K562 (cell line): ENCODE measurements around the gene RRAD. TPM values are rescaled to one million over a fixed set of nuclear protein-coding genes. Genes with fewer than 3 reads are reported as not detected.

Source experiments
- BCOR ChIP-seq: fragments of 450-650 bp; IDR thresholded peaks from 2 replicates; pipeline ENCODE4 v1.6.1; 2016
- CAMTA2 ChIP-seq: fragments of 250-450 bp; sonication (Bioruptor Pico); conservative IDR thresholded peaks from 2 replicates; pipeline ENCODE4 v1.5.1; 2022
- CEBPB ChIP-seq: fragments of 450-650 bp; IDR thresholded peaks from 2 replicates; pipeline ENCODE4 v1.6.1; 2016; ENCODE audit warnings: missing genetic modification characterization, missing compliant biosample characterization
- CHD2 ChIP-seq: IDR thresholded peaks from 2 replicates; pipeline ENCODE4 v1.6.1; 2011; ENCODE audit warnings: low read depth, low read length
- DEAF1 ChIP-seq: fragments of 450-650 bp; formaldehyde crosslinking; IDR thresholded peaks from 2 replicates; pipeline ENCODE4 v1.4.0; 2020; ENCODE audit warnings: mild to moderate bottlenecking, moderate library complexity
- ETS2 ChIP-seq: IDR thresholded peaks from 2 replicates; pipeline ENCODE4 v1.6.1; 2016; ENCODE audit warnings: borderline replicate concordance, missing genetic modification characterization, mild to moderate bottlenecking, moderate library complexity, missing compliant biosample characterization; ENCODE audit not compliant: poor library complexity, severe bottlenecking
- FOXP4 ChIP-seq: sonication (generic); formaldehyde crosslinking; IDR thresholded peaks from 2 replicates; pipeline ENCODE4 v1.8.0; 2022; ENCODE audit warnings: mild to moderate bottlenecking, missing genetic modification reagents, borderline replicate concordance
- MIER1 ChIP-seq: fragments of 450-650 bp; IDR thresholded peaks from 2 replicates; pipeline ENCODE4 v1.6.1; 2016; ENCODE audit warnings: antibody characterized with exemption, mild to moderate bottlenecking, low read depth
- POLR2H ChIP-seq: IDR thresholded peaks from 2 replicates; pipeline ENCODE4 v1.6.1; 2016; ENCODE audit warnings: missing genetic modification characterization, low read depth, mild to moderate bottlenecking, control low read depth, missing compliant biosample characterization, moderate library complexity
- SRSF9 ChIP-seq: fragments of 200-400 bp; formaldehyde crosslinking; IDR thresholded peaks from 2 replicates; pipeline ENCODE4 v1.6.1; 2017; ENCODE audit warnings: low read depth, low read length, borderline replicate concordance
- ZNF124 ChIP-seq: sonication (generic); formaldehyde crosslinking; IDR thresholded peaks from 2 replicates; pipeline ENCODE4 v1.8.1; 2022; ENCODE audit warnings: missing genetic modification reagents
- ZNF639 ChIP-seq, 2 experiments: fragments of 200-800 bp in 1 of 2; sonication (Bioruptor generic) in 1 of 2; sonication (generic) in 1 of 2; formaldehyde crosslinking in 1 of 2; IDR thresholded peaks in 1 of 2; conservative IDR thresholded peaks in 1 of 2; 2 replicates each; pipeline versions ENCODE4 v1.5.0 to v1.6.1; 2016 to 2020; ENCODE audit warnings: missing compliant biosample characterization in 1 of 2, missing genetic modification characterization in 1 of 2, missing genetic modification reagents in 1 of 2
- polyA plus RNA-seq, 8 experiments: library from polyadenylated mRNA; depleted of rRNA in 4 of 8; stranded (reverse) in 5 of 8; unstranded in 3 of 8; fragments of >200 nt; fragmentation: Nextera tagmentation in 2 of 8; fragmentation: Illumina TruSeq in 1 of 8; extraction: Ambion mirVana in 2 of 8; extraction: Trizol in 1 of 8; gene quantifications; 2 replicates each; pipeline versions ENCODE4 v1.2.1 to v1.2.3, GENCODE V29; 2011 to 2014; ENCODE audit warnings: inconsistent platforms in 1 of 8, missing spikeins in 1 of 8
- total RNA-seq, 7 experiments: library from RNA; depleted of rRNA in 6 of 7; stranded (reverse); fragments of >200 nt in 6 of 7; fragmentation: Illumina TruSeq in 2 of 7; extraction: Trizol in 2 of 7; gene quantifications; 2 replicates each; pipeline versions ENCODE4 v1.2.1 to v1.2.3, GENCODE V29; 2011 to 2021; ENCODE audit warnings: low replicate concordance in 1 of 7

RRAD gene
- total and polyA plus RNA-seq, 9 of the 15 experiments (the other 6 are each of a cell fraction or from before 2014, with no cell fraction given): 0.09 to 0.20 (median 0.13) TPM; not detected in 5

- TF ChIP-seq FOXP4 (CRISPR knock-in tag): no peak
- TF ChIP-seq SRSF9: no peak
- no peak for TF ChIP-seq ZNF124 (CRISPR knock-in tag)
- no peak for TF ChIP-seq MIER1
- TF ChIP-seq CHD2: peak; percentile 52
- 0 out of 4 replicates have a peak, but pooled peaks of 1 of the 2 experiments have one; percentile 1 for TF ChIP-seq ZNF639 (CRISPR knock-in tag; conservative IDR thresholded peaks at IDR 0.05 in 1 of 2, IDR thresholded peaks at IDR 0.05 in 1 of 2)
- peak; percentile 5 for TF ChIP-seq CEBPB (tag)
- no peak for TF ChIP-seq CAMTA2 (CRISPR knock-in tag)
- TF ChIP-seq BCOR: no peak
- peak; percentile 83 for TF ChIP-seq POLR2H (tag)
- TF ChIP-seq ETS2: no peak
- no peak for TF ChIP-seq DEAF1 (CRISPR knock-in tag)
These were observed 25.2 kb downstream of the RRAD start (continued) for GRCh38 chr16:66899945-66900710.
